T-helper 1 cell treated with Interleukin-12 subunit alpha and Interleukin-12 subunit beta and Interleukin-4 antibody, amounts not matched to agents 30 μg/mL and 1 μg/mL, for 36 hours (primary cell): Measurements from ENCODE around the gene KCTD19.

Experiments
- H3K27ac Mint-ChIP-seq: one replicate; pipeline ENCODE4 v1.8.0; 2021; ENCODE audit warnings: mild to moderate bottlenecking, mixed read lengths
- H3K27me3 Mint-ChIP-seq: one replicate; pipeline ENCODE4 v1.8.0; 2021; ENCODE audit warnings: low read depth, mixed read lengths
- H3K36me3 Mint-ChIP-seq: one replicate; pipeline ENCODE4 v1.8.0; 2021; ENCODE audit warnings: low read depth, mixed read lengths
- H3K4me1 Mint-ChIP-seq: one replicate; pipeline ENCODE4 v1.8.0; 2021; ENCODE audit warnings: low read depth, mixed read lengths
- H3K4me3 Mint-ChIP-seq: one replicate; pipeline ENCODE4 v1.8.0; 2021; ENCODE audit warnings: mild to moderate bottlenecking, moderate library complexity, mixed read lengths
- H3K9me3 Mint-ChIP-seq: one replicate; pipeline ENCODE4 v1.8.0; 2021; ENCODE audit warnings: mixed read lengths

KCTD19 gene

GRCh38 chr16:67341250-67341649, 14.7 kb upstream of the KCTD19 start:
- Mint-ChIP-seq H3K27me3 (peaks cover 4% of the 10 kb centered on the region), H3K4me1 (no peaks in the 10 kb centered on the region), H3K4me3 (no peak overlapping the region), H3K36me3 (no peaks in the 10 kb centered on the region), H3K27ac (no peak overlapping the region), H3K9me3 (no peaks in the 10 kb centered on the region)

GRCh38 chr16:67339453-67339852, 12.9 kb upstream of the KCTD19 start:
- Mint-ChIP-seq H3K36me3 (no peaks in the 10 kb centered on the region), H3K27ac (no peak overlapping the region), H3K27me3 (peaks cover 4% of the 10 kb centered on the region), H3K4me1 (no peaks in the 10 kb centered on the region), H3K4me3 (no peak overlapping the region), H3K9me3 (no peaks in the 10 kb centered on the region)

DNA sequence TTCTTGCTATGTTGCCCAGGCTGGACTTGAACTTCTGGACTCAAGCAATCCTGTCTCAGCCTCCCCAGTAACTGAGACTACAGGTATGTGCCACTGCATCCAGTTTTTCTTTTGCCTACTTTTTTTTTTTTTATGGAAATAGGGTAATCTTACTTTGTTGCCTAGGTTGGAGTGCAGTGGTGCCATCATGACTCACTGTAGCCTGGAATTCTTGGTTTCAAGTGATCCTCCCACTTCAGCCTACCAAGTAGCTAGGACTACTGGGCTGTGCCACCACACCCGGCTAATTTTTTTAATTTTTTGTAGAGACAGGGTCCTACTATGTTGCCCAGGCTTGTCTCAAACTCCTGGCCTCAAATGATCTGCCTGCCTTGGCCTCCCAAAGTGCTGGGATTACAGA, 10.1 kb upstream of the KCTD19 start:
- Mint-ChIP-seq H3K27me3 (peaks cover 4% of the 10 kb centered on the region), H3K36me3 (no peaks in the 10 kb centered on the region), H3K4me3 (no peak overlapping the region), H3K4me1 (no peaks in the 10 kb centered on the region), H3K9me3 (no peaks in the 10 kb centered on the region), H3K27ac (no peak overlapping the region)

GRCh38 chr16:67336116-67336515, 9.6 kb upstream of the KCTD19 start:
- H3K27me3 Mint-ChIP-seq = peaks cover 4% of the 10 kb centered on the region
- H3K4me1 Mint-ChIP-seq = no peaks in the 10 kb centered on the region
- no peak overlapping the region for H3K4me3 Mint-ChIP-seq

DNA sequence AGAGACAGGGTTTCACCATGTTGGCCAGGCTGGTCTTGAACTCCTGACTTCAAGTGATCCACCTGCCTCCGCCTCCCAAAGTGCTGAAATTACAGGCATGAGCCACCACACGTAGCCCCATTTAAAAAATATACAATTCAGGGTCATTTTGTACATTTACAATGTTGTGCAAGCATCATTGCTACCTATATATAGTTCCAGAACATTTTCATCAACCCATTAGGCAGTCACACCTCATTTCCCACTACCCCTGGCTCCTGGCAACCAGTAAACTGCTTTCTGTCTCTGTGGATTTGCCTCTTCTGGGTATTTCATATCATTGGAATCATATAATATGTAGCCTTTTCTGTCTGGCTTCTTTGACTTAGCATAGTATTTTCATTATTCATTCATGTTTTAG, 6.8 kb upstream of the KCTD19 start:
- no peaks in the 10 kb centered on the region for H3K9me3 Mint-ChIP-seq
- no peak overlapping the region for H3K27ac Mint-ChIP-seq
- H3K4me3 Mint-ChIP-seq = no peak overlapping the region
- peaks cover 4% of the 10 kb centered on the region for H3K27me3 Mint-ChIP-seq
- H3K36me3 Mint-ChIP-seq = no peaks in the 10 kb centered on the region
- H3K4me1 Mint-ChIP-seq = no peaks in the 10 kb centered on the region

More at GRCh38 chr16:67336116-67336515, 9.6 kb upstream of the KCTD19 start:
- Mint-ChIP-seq H3K36me3 (no peaks in the 10 kb centered on the region), H3K9me3 (no peaks in the 10 kb centered on the region), H3K27ac (no peak overlapping the region)

DNA sequence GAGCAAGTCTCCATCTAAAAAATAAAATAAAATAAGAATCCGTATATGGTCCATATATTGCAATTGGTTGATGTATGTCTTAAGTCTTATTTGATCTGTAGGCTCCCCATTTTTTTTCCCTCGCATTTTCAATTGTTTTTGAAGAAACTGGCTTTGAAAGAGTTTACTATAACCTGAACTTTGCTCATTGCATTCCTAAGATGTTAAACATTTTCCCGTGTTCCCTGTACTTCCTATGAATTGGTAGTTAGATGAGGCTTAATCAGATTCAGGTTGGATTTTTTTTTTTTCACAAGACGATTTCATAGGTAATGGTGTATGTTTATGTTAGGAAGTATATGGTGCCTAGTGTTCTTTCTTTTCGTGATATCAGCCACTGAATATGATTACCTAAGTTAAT, 3.4 kb upstream of the KCTD19 start:
- H3K36me3 Mint-ChIP-seq = no peaks in the 10 kb centered on the region
- H3K27ac Mint-ChIP-seq = no peak overlapping the region
- no peaks in the 10 kb centered on the region for H3K9me3 Mint-ChIP-seq
- H3K4me3 Mint-ChIP-seq = no peak overlapping the region
- H3K27me3 Mint-ChIP-seq = peaks cover 29% of the 10 kb centered on the region
- peaks cover 7% of the 10 kb centered on the region for H3K4me1 Mint-ChIP-seq

GRCh38 chr16:67327743-67328142, 1.2 kb upstream of the KCTD19 start:
- no peak overlapping the region for H3K4me3 Mint-ChIP-seq
- H3K27ac Mint-ChIP-seq = no peak overlapping the region
- H3K9me3 Mint-ChIP-seq = no peaks in the 10 kb centered on the region
- peaks cover 48% of the 10 kb centered on the region for H3K27me3 Mint-ChIP-seq
- H3K36me3 Mint-ChIP-seq = no peaks in the 10 kb centered on the region
- H3K4me1 Mint-ChIP-seq = peaks cover 7% of the 10 kb centered on the region

GRCh38 chr16:67326115-67326471, 448 bp downstream of the KCTD19 start:
- no peaks in the 10 kb centered on the region for H3K9me3 Mint-ChIP-seq
- peak overlapping the region; percentile 88 for H3K4me3 Mint-ChIP-seq
- no peak overlapping the region for H3K27ac Mint-ChIP-seq
- peaks cover 7% of the 10 kb centered on the region for H3K4me1 Mint-ChIP-seq
- no peaks in the 10 kb centered on the region for H3K36me3 Mint-ChIP-seq
- H3K27me3 Mint-ChIP-seq = peaks cover 60% of the 10 kb centered on the region

GRCh38 chr16:67317853-67318252, 8.7 kb downstream of the KCTD19 start:
- Mint-ChIP-seq H3K4me1 (peaks cover 4% of the 10 kb centered on the region), H3K27ac (no peak overlapping the region), H3K4me3 (no peak overlapping the region)

DNA sequence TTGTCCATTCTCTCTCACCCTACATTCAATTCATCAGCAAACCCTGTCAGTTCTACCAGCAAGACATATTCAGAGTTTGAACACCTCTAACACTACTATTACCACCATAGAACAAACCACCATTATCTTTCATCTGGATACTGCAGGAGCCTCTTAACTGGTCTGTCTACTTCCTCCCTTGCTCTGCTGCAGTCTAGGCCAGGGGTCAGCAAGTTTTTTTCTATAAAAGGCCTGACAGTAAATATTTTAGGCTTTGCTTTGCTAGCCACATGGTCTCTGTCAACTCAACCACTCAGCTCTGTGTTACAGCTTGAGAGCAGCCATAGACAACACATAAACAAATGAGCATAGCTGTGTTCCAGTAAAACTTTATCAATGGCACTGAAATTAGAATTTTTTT, 13.8 kb downstream of the KCTD19 start:
- Mint-ChIP-seq H3K27ac (peak overlapping the region; percentile 90), H3K4me1 (peaks cover 32% of the 10 kb centered on the region), H3K4me3 (peak overlapping the region; percentile 35), H3K27me3 (no peaks in the 10 kb centered on the region), H3K36me3 (no peaks in the 10 kb centered on the region), H3K9me3 (no peaks in the 10 kb centered on the region)

More at GRCh38 chr16:67317853-67318252, 8.7 kb downstream of the KCTD19 start:
- peaks cover 27% of the 10 kb centered on the region for H3K27me3 Mint-ChIP-seq
- H3K36me3 Mint-ChIP-seq = no peaks in the 10 kb centered on the region
- no peaks in the 10 kb centered on the region for H3K9me3 Mint-ChIP-seq

DNA sequence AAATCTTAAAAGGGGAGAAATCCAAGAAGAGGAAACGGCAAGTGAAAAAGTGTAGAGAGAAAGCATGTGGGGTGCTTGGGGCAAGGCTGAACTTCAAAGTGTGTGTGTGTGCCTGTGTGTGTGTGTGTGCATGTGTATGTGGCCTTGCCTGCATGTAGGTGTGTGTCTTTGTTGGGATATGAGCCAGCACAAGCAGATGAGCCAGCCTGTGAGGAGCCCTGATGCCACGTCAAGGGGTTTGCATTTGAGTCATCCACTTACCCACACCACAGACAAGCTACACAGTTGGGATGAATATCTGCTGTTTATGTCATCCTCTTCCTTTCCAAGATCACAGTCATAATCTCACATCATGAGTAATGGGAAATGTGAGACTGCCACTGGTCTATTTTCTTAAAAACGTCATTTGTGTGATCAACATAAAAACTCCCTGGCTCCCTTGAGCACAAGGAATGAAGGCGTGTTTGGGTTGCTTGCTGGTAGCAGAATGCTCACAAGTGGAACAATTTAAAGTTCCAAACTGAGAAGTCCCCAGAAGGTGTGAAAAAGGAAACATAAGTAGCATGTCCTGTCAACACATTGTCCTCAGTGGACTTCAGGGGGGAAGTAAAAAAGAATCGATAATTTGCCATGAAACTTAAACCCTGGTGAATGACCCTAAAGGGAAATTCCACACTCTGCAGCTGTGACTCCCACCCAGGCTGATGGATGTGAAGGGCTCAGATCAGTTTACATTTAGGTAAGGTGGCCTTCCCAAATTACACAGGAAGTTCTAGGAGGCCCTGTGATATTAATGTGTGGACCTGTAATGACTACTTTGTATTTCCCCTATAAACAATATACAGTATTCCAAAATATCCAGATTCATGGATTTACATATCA, 14.7 kb downstream of the KCTD19 start:
- no peaks in the 10 kb centered on the region for H3K9me3 Mint-ChIP-seq
- peak overlapping the region; percentile 6 for H3K4me3 Mint-ChIP-seq
- no peaks in the 10 kb centered on the region for H3K27me3 Mint-ChIP-seq
- H3K4me1 Mint-ChIP-seq = peaks cover 32% of the 10 kb centered on the region
- H3K27ac Mint-ChIP-seq = peak overlapping the region; percentile 90
- H3K36me3 Mint-ChIP-seq = no peaks in the 10 kb centered on the region

- peaks cover 32% of the 10 kb centered on the region for H3K4me1 Mint-ChIP-seq
- H3K9me3 Mint-ChIP-seq = no peaks in the 10 kb centered on the region
- H3K27me3 Mint-ChIP-seq = no peaks in the 10 kb centered on the region
- peak overlapping the region; percentile 90 for H3K27ac Mint-ChIP-seq
- H3K36me3 Mint-ChIP-seq = no peaks in the 10 kb centered on the region
- no peak overlapping the region for H3K4me3 Mint-ChIP-seq
These were observed 16.0 kb downstream of the KCTD19 start for GRCh38 chr16:67310561-67310960.

DNA sequence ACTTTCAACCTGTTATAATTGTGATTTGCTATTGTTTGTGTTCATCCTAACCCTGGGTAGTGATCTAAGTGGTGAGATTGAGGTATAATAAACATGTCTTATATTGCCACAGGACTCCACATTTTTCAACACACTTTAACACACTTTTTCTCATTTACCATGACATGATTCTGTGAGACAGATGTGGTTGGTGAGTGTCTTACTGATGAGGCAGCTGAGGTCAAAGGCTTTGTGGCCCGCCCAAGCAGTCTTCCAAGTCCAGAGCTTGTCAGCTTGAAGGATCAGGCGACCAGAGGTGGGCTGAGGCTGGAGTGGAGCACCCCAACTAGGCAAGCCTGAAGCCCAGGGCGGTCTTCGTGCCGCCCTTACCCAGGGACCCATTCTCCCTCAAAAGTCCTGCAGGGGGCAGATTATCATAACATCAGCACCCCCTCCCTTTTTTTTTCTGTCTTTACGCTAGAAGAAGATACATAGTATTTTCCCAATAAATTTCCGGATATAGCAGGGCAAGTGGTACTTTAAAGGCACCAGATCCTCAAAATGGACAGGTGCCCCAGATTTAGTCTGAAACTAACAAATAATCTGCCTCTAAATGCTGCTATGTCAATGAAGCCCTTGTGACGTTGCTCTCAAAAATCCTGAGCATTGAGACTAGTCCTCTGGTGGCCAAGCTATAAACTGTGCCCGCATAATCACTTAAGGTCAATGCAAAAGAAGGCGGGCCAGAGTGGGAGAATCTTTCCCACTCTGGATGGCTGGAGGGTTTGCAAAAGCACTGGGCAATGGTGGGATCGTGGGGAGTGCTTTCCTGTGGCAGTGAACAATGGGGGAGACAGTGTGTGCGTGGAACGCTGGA, 21.1 kb downstream of the KCTD19 start:
- Mint-ChIP-seq H3K27me3 (no peaks in the 10 kb centered on the region), H3K27ac (no peak overlapping the region), H3K4me3 (no peak overlapping the region), H3K9me3 (no peaks in the 10 kb centered on the region), H3K36me3 (no peaks in the 10 kb centered on the region), H3K4me1 (peaks cover 7% of the 10 kb centered on the region)

GRCh38 chr16:67304020-67304419, 22.5 kb downstream of the KCTD19 start:
- H3K27ac Mint-ChIP-seq = no peak overlapping the region
- H3K9me3 Mint-ChIP-seq = no peaks in the 10 kb centered on the region
- H3K4me3 Mint-ChIP-seq = no peak overlapping the region
- H3K36me3 Mint-ChIP-seq = no peaks in the 10 kb centered on the region
- no peaks in the 10 kb centered on the region for H3K27me3 Mint-ChIP-seq
- peaks cover 3% of the 10 kb centered on the region for H3K4me1 Mint-ChIP-seq

DNA sequence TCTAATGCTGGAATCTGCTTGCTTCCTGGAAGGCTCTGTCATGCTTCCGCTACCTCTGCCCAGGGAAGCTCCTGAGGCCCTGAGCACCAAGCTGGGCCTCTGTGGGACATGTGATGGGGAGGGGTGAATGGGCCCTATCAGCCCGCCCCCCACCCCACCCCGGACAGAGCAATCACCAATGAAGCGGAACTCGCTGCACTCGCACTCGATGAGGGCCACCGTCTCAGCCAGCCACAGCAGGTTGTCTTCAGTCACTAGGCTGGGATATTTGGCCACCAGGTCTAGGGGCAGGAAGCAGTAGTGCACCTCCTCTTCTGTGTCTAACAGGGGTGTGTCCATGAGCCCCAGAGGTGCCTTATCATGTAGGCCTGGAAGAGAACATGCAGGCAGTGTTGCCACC, 23.6 kb downstream of the KCTD19 start:
- Mint-ChIP-seq H3K4me1 (no peaks in the 10 kb centered on the region), H3K4me3 (no peak overlapping the region), H3K27ac (no peak overlapping the region), H3K36me3 (no peaks in the 10 kb centered on the region), H3K9me3 (no peaks in the 10 kb centered on the region), H3K27me3 (no peaks in the 10 kb centered on the region)
